Astrocyte (in vitro differentiated cells and primary cell): Measurements from ENCODE around the gene FUOM. TPM values are rescaled to one million over a fixed set of nuclear protein-coding genes. Genes with fewer than 3 reads are reported as not detected.

Experiments
- DNase-seq: peaks from one replicate; pipeline ENCODE4 v3.0.0-alpha.2; 2010; ENCODE audit warnings: low read depth
- FAIRE-seq: peaks from 2 replicates; lab custom pipeline; 2011; peaks lifted over from hg19 to GRCh38; lab: Jason Lieb, UNC
- H2AFZ ChIP-seq: 2 replicates; pipeline ENCODE4 v1.6.0; 2012; ENCODE audit warnings: low read depth, low read length, inconsistent platforms
- H3K27ac ChIP-seq: 2 replicates; pipeline ENCODE4 v1.5.1; 2011; ENCODE audit warnings: low read depth, low read length, inconsistent platforms
- H3K27me3 ChIP-seq: 2 replicates; pipeline ENCODE4 v1.6.0; 2011; ENCODE audit warnings: low read length, inconsistent platforms; ENCODE audit not compliant: insufficient read depth
- H3K36me3 ChIP-seq: 2 replicates; pipeline ENCODE4 v1.5.1; 2011; ENCODE audit warnings: low read length, inconsistent platforms; ENCODE audit not compliant: insufficient read depth
- H3K4me1 ChIP-seq: 2 replicates; pipeline ENCODE4 v1.5.1; 2011; ENCODE audit warnings: low read length, inconsistent platforms; ENCODE audit not compliant: insufficient read depth
- H3K4me2 ChIP-seq: 2 replicates; pipeline ENCODE4 v1.6.0; 2012; ENCODE audit warnings: low read length, inconsistent platforms
- H3K4me3 ChIP-seq: 2 replicates; pipeline ENCODE4 v1.5.1; 2011; ENCODE audit warnings: low read depth, mild to moderate bottlenecking, low read length, inconsistent platforms; ENCODE audit not compliant: insufficient read depth
- H3K79me2 ChIP-seq: 2 replicates; pipeline ENCODE4 v1.6.0; 2012; ENCODE audit warnings: mild to moderate bottlenecking, low read length, inconsistent platforms; ENCODE audit not compliant: insufficient read depth
- H3K9ac ChIP-seq: 2 replicates; pipeline ENCODE4 v1.6.0; 2012; ENCODE audit warnings: mild to moderate bottlenecking, low read length, inconsistent platforms
- H3K9me3 ChIP-seq: 2 replicates; pipeline ENCODE4 v1.5.1; 2012; ENCODE audit warnings: low read depth, mild to moderate bottlenecking, low read length, inconsistent platforms; ENCODE audit not compliant: insufficient read depth
- H4K20me1 ChIP-seq: 2 replicates; pipeline ENCODE4 v1.6.0; 2012; ENCODE audit warnings: low read length, inconsistent platforms; ENCODE audit not compliant: insufficient read depth
- H3K27ac Mint-ChIP-seq: one replicate; pipeline ENCODE4 v1.8.0; 2021; ENCODE audit warnings: mild to moderate bottlenecking, mixed read lengths; ENCODE audit not compliant: unreplicated experiment
- H3K27me3 Mint-ChIP-seq: one replicate; pipeline ENCODE4 v1.8.0; 2021; ENCODE audit warnings: low read depth, mixed read lengths; ENCODE audit not compliant: unreplicated experiment
- H3K36me3 Mint-ChIP-seq: one replicate; pipeline ENCODE4 v1.8.0; 2021; ENCODE audit warnings: low read depth, mixed read lengths; ENCODE audit not compliant: unreplicated experiment
- H3K4me1 Mint-ChIP-seq: one replicate; pipeline ENCODE4 v1.8.0; 2021; ENCODE audit warnings: low read depth, mixed read lengths; ENCODE audit not compliant: unreplicated experiment
- H3K4me3 Mint-ChIP-seq: one replicate; pipeline ENCODE4 v1.8.0; 2021; ENCODE audit warnings: mild to moderate bottlenecking, moderate library complexity, mixed read lengths; ENCODE audit not compliant: unreplicated experiment
- H3K9me3 Mint-ChIP-seq: one replicate; pipeline ENCODE4 v1.8.0; 2021; ENCODE audit warnings: mild to moderate bottlenecking, mixed read lengths; ENCODE audit not compliant: unreplicated experiment
- CTCF ChIP-seq: IDR thresholded peaks from 2 replicates; pipeline ENCODE4 v1.5.1; 2011; ENCODE audit warnings: low read depth, mild to moderate bottlenecking, inconsistent platforms, low read length, moderate library complexity; ENCODE audit not compliant: insufficient read depth
- EZH2 ChIP-seq: IDR thresholded peaks from 2 replicates; pipeline ENCODE4 v1.6.1; 2012; ENCODE audit warnings: mild to moderate bottlenecking, low read length, inconsistent platforms; ENCODE audit not compliant: insufficient read depth
- total RNA-seq: library from RNA; stranded (reverse); gene quantifications from 2 replicates; pipeline ENCODE4 v1.2.1, GENCODE V29; 2021

The FUOM gene
- total RNA-seq, 1 donor from 2014 or later = 28.8 TPM

GRCh38 chr10:133385214-133385613 is 27.4 kb upstream of the FUOM start:
- no peak overlapping the region for H3K9ac ChIP-seq
- no peak for DNase-seq
- no peak overlapping the region for H3K4me2 ChIP-seq
- no peaks in the 10 kb centered on the region for H4K20me1 ChIP-seq
- no peaks in the 10 kb centered on the region for H3K9me3 ChIP-seq
- FAIRE-seq = no peak
- H3K27ac Mint-ChIP-seq = no peak overlapping the region
- H3K9me3 Mint-ChIP-seq = no peaks in the 10 kb centered on the region
- peaks cover 8% of the 10 kb centered on the region for H3K36me3 Mint-ChIP-seq
- no peaks in the 10 kb centered on the region for H3K36me3 ChIP-seq
- no peaks in the 10 kb centered on the region for H3K79me2 ChIP-seq
- no peaks in the 10 kb centered on the region for H3K4me1 Mint-ChIP-seq
- no peak overlapping the region for H3K27ac ChIP-seq
- H3K4me3 Mint-ChIP-seq = no peak overlapping the region
- H3K27me3 Mint-ChIP-seq = no peaks in the 10 kb centered on the region
- TF ChIP-seq CTCF (no peak), EZH2 (no peak)
- H3K4me1 ChIP-seq = no peaks in the 10 kb centered on the region
- no peaks in the 10 kb centered on the region for H3K27me3 ChIP-seq
- no peak overlapping the region for H2AFZ ChIP-seq
- H3K4me3 ChIP-seq = no peak overlapping the region

DNA sequence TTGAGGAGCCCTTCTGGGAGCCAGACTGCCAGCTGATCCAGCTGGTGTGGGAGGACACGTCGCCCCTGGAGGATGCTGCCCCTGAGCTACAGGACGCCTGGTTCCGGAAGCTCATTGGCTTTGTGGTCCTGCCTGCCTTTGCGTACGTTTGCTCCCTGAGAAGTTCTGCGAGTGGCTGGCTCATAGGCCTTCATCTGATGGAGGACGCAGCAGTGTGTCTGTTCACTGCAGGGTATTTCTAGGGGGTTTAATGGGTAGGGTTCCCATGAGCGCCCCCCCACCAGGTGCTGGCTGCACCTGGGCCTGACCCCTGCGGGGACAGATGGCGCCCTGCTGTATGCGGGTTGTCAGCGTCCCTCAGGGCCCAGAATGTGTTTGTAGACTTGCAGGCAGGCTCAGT is 26.3 kb upstream of the FUOM start:
- no peak for FAIRE-seq

More for the DNA sequence above, 26.3 kb upstream of the FUOM start:
- no peak overlapping the region for H3K4me2 ChIP-seq
- H3K27me3 ChIP-seq = no peaks in the 10 kb centered on the region
- H3K36me3 ChIP-seq = no peaks in the 10 kb centered on the region
- Mint-ChIP-seq H3K4me1 (no peaks in the 10 kb centered on the region), H3K9me3 (no peaks in the 10 kb centered on the region), H3K4me3 (no peak overlapping the region), H3K36me3 (peaks cover 8% of the 10 kb centered on the region), H3K27me3 (no peaks in the 10 kb centered on the region), H3K27ac (no peak overlapping the region)
- TF ChIP-seq CTCF (no peak), EZH2 (no peak)
- H3K4me1 ChIP-seq = no peaks in the 10 kb centered on the region
- no peak overlapping the region for H3K27ac ChIP-seq
- H2AFZ ChIP-seq = no peak overlapping the region
- no peak overlapping the region for H3K4me3 ChIP-seq
- H4K20me1 ChIP-seq = no peaks in the 10 kb centered on the region
- no peaks in the 10 kb centered on the region for H3K79me2 ChIP-seq
- no peak for DNase-seq
- no peak overlapping the region for H3K9ac ChIP-seq
- no peaks in the 10 kb centered on the region for H3K9me3 ChIP-seq
